H7 (cell line): ENCODE results near the gene AIFM2. TPM values are rescaled to one million over a fixed set of nuclear protein-coding genes. Genes with fewer than 3 reads are reported as not detected.
A peak's percentile ranks its signal among the peaks of the same experiment; 100 is the strongest.
"Not testable (repeated sequence)": the region's sequence is repeated elsewhere in the genome, so short reads cannot be mapped to it uniquely, and the experiment has no call there.

Source experiments
- DNase-seq: peaks from one replicate; pipeline ENCODE4 v3.0.0; 2012
- H3K27me3 ChIP-seq: 2 replicates; pipeline ENCODE4 v1.6.0; 2011; ENCODE audit warnings: mild to moderate bottlenecking, low read length; ENCODE audit not compliant: control insufficient read depth, insufficient read depth
- H3K36me3 ChIP-seq: replicated peaks from 2 replicates; pipeline ENCODE4 v1.5.1; 2011; ENCODE audit warnings: low read length; ENCODE audit not compliant: control insufficient read depth, insufficient read depth
- H3K4me3 ChIP-seq: 2 replicates; pipeline ENCODE4 v1.5.1; 2011; ENCODE audit warnings: low read depth, mild to moderate bottlenecking, control low read depth, low read length, moderate library complexity; ENCODE audit not compliant: insufficient read depth
- total RNA-seq: library from RNA; depleted of rRNA; stranded (reverse); fragments of >200 nt; shearing (Covaris generic); gene quantifications from 2 replicates; pipeline ENCODE4 v1.2.3, GENCODE V29; 2014; rRNA removed

The AIFM2 gene
- total RNA-seq = 4.0 and 5.1 TPM in 2 replicates

DNA sequence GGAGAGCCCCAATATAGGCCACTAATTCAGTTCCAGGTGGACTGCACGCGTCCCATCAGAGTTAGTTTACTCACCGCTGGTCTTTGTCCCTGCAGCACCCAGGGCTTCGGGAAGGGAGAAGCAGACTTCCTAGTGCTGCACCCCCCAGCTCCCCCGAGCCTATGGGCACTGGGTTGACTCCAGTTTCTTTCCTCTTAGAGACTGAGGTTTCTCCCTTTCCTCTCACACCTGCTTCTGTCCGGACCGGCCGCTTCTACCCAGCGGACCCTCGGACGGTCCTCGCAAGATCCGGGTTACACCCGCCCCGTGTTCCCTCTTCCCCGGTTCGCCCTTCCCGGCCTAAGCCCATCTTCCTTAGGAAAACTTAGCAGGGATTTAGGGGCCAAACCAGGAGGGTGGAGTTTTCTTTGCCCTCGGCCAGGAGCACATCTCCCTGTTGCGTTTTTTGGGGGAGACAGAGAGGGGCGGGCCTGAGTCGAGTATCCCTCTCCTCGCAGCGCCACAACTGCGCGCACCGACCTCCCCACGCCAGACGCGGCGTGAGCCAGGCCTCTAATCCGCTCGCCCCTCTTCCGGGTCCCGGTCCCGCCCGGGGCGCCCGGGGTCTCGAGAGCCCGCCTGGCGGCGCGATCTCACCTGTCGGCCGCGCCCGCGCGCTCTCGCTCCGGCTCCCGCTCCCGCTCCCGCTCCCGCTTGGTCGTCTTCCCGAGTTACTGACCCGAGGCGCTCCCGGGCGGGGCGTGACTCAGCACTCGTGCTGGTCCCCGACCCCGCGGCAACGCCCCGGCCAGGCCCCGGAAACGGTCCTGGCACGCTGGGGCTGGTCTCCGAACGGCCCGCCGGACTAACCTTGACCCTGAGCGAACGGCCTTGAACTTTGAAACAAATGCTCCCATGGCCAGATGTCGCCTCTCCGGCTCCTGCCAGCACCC is at the start of gene AIFM2:
AIFM2 (minus strand) TSS at position 728 of the 932 bp plus-strand sequence. CDS start 8,741 bp downstream, outside the sequence.
- peak; percentile 95 for DNase-seq
- peaks cover 9% of the 10 kb centered on the region for H3K27me3 ChIP-seq
- H3K36me3 ChIP-seq = no peaks in the 10 kb centered on the region
- H3K4me3 ChIP-seq = peak within 1 kb of the TSS; percentile 67

DNA sequence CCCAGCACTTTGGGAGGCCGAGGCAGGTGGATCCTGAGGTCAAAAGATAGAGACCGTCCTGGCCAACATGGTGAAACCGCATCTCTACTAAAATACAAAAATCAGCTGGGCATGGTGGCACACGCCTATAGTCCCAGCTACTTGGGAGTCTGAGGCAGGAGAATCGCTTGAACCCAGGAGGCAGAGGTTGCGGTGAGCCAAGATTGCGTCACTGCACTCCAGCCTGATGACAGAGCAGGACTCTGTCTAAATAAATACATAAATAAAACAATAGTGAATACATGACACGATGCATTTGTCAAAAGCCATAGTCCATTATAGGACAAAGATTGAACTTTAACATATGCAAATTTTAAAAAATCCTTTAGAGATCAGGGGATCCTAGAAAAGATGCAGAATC is 46.6 kb upstream of the AIFM2 start:
- H3K36me3 ChIP-seq, H3K27me3 ChIP-seq, H3K4me3 ChIP-seq, DNase-seq: not testable (repeated sequence)

DNA sequence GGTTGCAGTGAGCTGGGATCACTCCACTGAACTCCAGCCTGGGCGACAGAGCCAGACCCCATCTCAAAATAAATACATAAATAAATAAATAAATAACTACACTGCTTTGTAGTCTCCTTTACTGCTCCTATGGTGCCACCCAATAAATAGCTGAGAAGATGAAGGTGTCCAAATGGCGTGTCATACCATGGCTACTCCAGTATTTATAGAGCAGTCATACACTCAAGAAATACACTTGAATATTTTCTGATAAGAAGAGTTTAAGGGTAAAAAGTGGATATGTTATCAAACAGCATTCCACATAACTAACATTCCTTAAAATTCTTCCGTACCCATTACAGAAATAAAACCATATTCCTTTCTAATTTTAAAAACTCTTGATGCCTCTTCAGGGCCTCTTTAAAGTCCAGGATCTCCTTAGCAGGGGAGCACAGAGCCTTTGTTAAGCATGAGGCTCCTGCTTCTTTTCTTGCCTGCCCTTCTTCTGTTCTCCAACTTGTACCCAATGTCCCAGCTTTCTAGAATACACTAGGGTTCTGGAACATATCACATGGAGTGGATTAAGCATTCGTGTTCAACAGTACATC is 45.6 kb upstream of the AIFM2 start:
- no peak for DNase-seq
- H3K27me3 ChIP-seq = no peaks in the 10 kb centered on the region
- H3K4me3 ChIP-seq = no peak overlapping the region
- H3K36me3 ChIP-seq = no peaks in the 10 kb centered on the region

DNA sequence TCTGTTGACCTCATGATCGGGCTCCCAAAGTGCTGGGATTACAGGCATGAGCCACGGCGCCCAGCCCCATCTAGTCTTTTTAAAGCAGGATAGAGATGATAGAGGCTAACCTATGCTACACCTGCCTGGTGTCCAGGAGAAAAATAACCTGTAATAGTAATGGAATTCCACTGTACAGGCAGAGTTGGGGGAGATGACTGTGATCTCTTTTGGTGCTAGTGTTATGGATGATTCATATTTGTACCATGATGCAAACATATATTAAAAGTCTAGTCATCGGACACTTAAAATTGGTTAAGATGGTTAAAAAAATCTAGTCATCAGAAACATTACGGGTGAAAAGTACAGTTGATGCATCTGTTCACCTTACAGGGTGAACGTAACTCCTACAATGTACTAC is 43.8 kb upstream of the AIFM2 start:
- Histone ChIP-seq H3K27me3 (no peaks in the 10 kb centered on the region), H3K4me3 (no peak overlapping the region), H3K36me3 (no peaks in the 10 kb centered on the region)
- no peak for DNase-seq

DNA sequence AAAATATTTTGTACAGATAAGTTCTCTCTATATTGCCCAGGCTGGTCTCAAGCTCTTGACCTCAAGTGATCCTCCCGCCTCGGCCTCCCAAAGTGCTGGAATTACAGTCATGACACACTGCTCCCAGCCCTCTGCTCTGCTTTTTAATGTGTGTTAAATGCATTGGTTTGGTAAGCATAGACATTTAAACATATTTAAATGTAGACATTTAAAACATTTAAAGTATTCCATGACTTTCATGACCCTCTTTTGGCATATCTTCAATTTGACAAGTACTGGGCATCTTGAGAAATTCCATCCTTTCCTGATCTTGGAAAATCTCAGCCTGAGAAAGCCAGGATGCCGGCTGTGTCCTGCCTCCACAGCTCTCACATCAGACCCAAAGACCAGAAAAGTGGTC is 42.9 kb upstream of the AIFM2 start:
- H3K27me3 ChIP-seq = no peaks in the 10 kb centered on the region
- H3K36me3 ChIP-seq = no peaks in the 10 kb centered on the region
- H3K4me3 ChIP-seq = no peak overlapping the region
- no peak for DNase-seq

DNA sequence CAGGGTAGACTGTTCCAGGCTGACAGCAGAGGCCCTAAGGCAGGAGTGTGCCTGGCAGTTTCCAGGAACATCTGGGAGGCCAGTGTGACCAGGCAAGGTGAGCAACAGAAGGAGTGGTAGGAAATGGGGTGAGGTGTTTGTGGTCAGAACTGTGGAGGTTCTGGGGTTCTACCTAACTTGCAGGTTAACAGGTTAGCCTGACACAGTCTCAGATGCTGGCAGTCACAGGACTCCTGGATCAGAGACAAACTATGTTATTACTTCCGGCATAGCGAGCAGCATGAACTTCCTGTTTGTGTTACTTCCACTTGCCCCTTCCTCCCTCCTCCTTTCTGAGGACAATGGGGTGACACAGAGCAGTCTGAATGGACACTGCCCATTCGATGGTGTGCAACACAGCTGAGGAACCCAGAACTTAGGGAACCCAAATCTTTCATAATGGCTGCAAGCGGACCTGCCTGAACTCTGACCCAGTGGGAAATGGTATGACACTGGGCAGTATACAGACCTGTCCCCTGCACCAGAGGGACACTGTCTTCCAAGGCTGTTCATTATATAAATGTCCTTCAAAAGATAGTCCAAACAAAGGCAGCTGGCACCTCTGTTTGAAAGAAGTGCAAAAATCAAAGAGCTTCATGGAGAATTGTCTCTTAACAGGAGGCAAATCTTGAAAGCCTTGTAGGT is 41.6 kb upstream of the AIFM2 start:
- Histone ChIP-seq H3K27me3 (no peaks in the 10 kb centered on the region), H3K4me3 (no peak overlapping the region), H3K36me3 (no peaks in the 10 kb centered on the region)
- no peak for DNase-seq

DNA sequence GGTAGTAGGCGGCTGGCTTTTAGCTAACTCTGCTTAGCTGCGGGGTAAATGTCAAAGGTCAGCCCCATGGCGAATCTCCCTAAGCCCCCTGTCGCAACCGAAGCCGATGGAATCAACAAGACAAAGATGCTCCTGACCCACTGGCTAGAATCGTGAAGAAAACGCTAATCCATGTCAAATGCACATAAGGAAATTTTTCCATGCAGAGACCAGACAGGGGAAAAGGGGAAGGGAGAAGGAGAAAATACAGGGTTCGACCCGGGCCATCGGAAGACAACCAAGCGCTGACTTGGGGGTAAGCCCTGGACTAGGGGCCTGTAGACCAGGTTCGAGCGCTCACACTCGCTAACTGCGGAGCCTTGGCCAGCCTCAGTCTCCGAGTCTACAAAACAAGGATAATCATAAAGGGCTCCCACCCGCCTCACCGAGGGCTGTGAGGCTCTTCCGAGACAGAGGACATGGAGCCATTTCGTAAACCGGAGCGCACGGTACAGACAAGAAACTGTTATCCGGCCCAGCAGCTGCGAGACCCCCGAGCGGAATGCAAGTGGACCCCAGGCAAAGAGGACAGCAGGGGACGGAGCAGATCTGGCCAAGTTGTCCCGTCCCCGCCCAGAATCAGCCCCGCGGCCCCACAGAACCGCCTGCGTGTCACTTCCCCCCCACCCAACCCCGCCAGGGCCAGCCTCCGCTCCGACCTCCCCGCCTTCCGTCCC is 37.2 kb upstream of the AIFM2 start:
- H3K27me3 ChIP-seq = no peaks in the 10 kb centered on the region
- peak; percentile 55 for DNase-seq

DNA sequence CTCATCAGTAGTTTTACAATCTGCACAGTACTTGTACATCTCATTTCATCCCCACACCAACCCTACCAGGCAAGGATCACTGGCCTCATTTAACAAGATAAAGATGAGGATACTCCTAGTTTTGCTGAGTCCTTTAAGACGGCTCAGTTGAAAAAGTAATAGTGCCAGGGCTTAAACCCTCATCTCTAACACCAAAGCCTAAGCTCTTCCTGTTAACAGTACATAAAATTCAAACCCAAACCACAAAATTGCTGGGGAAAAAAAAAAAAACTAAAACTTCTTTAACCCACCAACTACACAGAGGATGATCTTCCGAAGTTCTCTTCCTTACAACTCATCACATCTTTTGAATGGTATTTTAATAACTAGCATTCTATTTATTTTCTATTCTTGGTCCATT is 36.4 kb upstream of the AIFM2 start:
- peak overlapping the region; percentile 91; the same call in 1 of the 2 replicates for H3K4me3 ChIP-seq
- H3K36me3 ChIP-seq = no peaks in the 10 kb centered on the region; the same call in 1 of the 2 replicates

More for the DNA sequence above, 37.2 kb upstream of the AIFM2 start:
- Histone ChIP-seq H3K4me3 (peak overlapping the region; percentile 91), H3K36me3 (no peaks in the 10 kb centered on the region; the same call in 1 of the 2 replicates)

DNA sequence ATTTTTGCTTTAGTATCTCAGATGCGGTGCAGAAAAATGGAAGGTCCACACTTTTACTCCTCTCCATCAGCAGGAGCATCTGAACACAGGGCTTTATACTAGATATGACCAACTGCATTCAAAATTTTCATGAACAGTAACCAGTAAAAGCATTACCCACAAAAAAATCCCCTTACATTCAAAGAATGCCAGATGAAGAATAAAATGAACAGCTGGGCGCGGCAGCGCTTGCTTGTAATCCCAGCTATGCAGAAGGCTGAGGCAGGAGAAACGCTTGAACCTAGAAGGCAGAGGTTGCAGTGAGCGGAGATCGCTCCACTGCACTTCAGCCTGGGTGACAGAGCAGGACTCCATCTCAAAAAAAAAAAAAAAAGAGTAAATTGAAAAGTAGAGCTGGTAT is 34.6 kb upstream of the AIFM2 start:
- Histone ChIP-seq H3K36me3 (no peaks in the 10 kb centered on the region; the same call in 1 of the 2 replicates), H3K4me3 (no peak overlapping the region), H3K27me3 (no peaks in the 10 kb centered on the region)
- DNase-seq = no peak

More for the DNA sequence above, 36.4 kb upstream of the AIFM2 start:
- DNase-seq = no peak
- no peaks in the 10 kb centered on the region for H3K27me3 ChIP-seq

DNA sequence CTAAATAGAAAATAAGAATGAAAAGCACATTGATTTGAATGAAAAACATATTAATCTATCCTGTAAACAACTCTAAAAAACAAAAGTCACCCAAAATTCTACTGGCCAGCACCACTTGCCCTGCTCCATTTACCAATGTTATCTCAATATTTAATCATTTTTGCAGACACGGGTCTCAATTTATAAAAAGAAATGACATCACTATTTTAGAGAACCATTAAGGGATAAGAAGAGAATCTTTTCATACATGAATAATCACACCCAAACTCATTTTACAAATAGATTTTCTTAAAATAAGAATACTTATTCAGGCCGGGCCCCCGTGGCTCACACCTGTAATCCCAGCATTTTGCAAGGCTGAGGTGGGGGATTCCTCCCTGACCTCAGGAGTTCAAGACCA is 33.8 kb upstream of the AIFM2 start:
- no peaks in the 10 kb centered on the region for H3K27me3 ChIP-seq
- no peak for DNase-seq
- H3K36me3 ChIP-seq = no peaks in the 10 kb centered on the region; the same call in 1 of the 2 replicates
- H3K4me3 ChIP-seq = no peak overlapping the region

DNA sequence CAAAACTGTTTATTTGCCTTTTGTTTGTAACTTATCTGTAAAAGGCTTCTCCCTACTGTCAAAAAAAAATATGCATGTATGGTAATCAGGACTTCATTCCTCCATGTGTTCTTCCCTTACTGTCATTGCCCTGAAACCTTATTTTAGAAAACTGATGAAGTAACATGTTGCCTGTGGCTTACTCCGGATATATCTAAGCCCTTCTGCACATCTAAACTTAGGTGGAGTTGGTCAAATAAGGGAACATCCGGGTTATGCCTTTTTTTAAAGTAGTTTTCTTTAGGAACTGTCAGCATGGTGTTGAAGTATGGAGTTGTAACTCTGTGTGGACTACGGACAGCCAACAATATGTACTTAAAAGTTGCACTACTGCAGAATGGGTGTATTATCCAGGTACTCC is 31.5 kb upstream of the AIFM2 start:
- DNase-seq = no peak

DNA sequence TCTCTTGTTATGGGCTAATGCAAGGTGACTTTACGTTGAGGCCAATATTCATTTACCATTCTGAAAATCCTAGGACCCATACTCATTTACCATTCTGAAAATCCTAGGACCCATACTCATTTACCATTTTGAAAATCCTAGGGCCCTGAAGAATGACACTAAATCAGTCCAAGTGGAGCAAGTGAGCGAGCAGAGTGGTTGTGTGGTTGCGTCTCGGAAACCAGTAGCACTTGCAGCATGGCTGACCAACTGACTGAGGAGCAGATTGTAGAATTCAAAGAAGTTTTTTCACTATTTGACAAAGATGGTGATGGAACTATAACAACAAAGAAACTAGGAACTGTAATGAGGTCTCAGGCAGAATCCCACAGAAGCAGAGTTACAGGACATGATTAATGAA is 30.8 kb upstream of the AIFM2 start:
- Histone ChIP-seq H3K4me3 (no peak overlapping the region), H3K27me3 (no peaks in the 10 kb centered on the region), H3K36me3 (no peaks in the 10 kb centered on the region; the same call in none of the 2 replicates)
- no peak for DNase-seq

More for the DNA sequence above, 31.5 kb upstream of the AIFM2 start:
- no peak overlapping the region for H3K4me3 ChIP-seq
- no peaks in the 10 kb centered on the region for H3K27me3 ChIP-seq
- no peaks in the 10 kb centered on the region; the same call in none of the 2 replicates for H3K36me3 ChIP-seq

DNA sequence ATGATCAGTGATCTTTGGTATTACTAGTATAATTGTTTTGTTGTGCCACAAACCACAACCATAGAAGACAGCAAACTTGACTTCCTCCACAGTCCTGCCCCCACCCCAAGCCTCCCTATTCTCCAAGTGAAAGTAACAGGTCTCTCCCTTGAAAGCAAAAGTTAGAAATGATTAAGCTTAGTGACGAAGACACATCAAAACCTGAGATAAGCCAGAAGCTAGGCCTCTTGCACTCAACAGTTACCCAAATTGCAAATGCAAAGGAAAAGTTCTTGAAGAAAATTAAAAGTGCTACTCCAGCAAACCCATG is 30.2 kb upstream of the AIFM2 start:
- no peaks in the 10 kb centered on the region; the same call in none of the 2 replicates for H3K36me3 ChIP-seq
- no peak for DNase-seq
- H3K27me3 ChIP-seq = no peaks in the 10 kb centered on the region
- H3K4me3 ChIP-seq = no peak overlapping the region
